ENCODE measurements around the gene LAS1L. TPM values are rescaled to one million over a fixed set of nuclear protein-coding genes. Genes with fewer than 3 reads are reported as not detected.

Gene LAS1L
- polyA plus RNA-seq, 1 of the 3 experiments (the other 2 are of a cell fraction): 39.0 TPM

GRCh38 chrX:65491620-65492019 is 43.0 kb downstream of the LAS1L start (continued):
- no peak for TF ChIP-seq SIN3A (IDR thresholded peaks at IDR 0.05; ENCODE audit: borderline replicate concordance, low read depth, low read length)
- no peak for TF ChIP-seq USF2 (IDR thresholded peaks at IDR 0.05; ENCODE audit: borderline replicate concordance, low read depth, low read length)

DNA sequence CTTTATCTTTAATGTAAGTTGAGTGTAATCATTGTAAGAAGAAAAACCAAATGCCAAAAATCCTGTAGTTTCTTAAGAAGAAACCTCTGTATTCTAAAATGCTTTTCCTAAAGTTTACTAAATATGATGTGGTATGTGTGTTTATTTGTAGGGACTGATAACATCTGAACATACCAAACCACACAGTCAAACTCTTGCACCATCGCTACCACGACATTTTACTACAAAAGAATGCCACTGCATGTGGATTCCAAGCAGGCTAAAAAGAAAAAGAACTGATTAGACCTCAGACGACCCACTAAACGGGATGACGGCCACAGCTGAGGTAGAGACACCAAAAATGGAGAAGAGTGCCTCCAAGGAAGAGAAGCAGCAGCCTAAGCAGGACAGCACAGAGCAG is 46.1 kb downstream of the LAS1L start:
- Histone ChIP-seq H4K20me1 (ENCODE audit: insufficient read depth) (no peaks in the 10 kb centered on the region), H3K4me2 (no peak overlapping the region), H3K9ac (no peak overlapping the region), H3K27ac (ENCODE audit: low read depth in 2 of 2, low read length in 1 of 2) (no peak overlapping the region), H3K4me1 (ENCODE audit: control insufficient read depth in 1 of 2, insufficient read depth in 2 of 2, low read depth in 1 of 2, low read length in 1 of 2) (no peaks in the 10 kb centered on the region), H3K79me2 (ENCODE audit: insufficient read depth) (no peaks in the 10 kb centered on the region), H3K36me3 (replicated peaks in 1 of 2; ENCODE audit: control insufficient read depth in 1 of 2, insufficient read depth in 2 of 2, low read length in 1 of 2) (no peaks in the 10 kb centered on the region), H3K4me3 (ENCODE audit: low read depth in 2 of 2, low read length in 1 of 2) (no peak overlapping the region), H3F3A (replicated peaks; ENCODE audit: insufficient read depth) (no peaks in the 10 kb centered on the region), H3K9me3 (no peaks in the 10 kb centered on the region), H3K9me2 (no peaks in the 10 kb centered on the region), H3K27me3 (ENCODE audit: insufficient read depth) (no peaks in the 10 kb centered on the region), H2AFZ (ENCODE audit: low read depth) (no peak overlapping the region)
- DNase-seq: no peak
- no peak for TF ChIP-seq NFIC (IDR thresholded peaks at IDR 0.05; ENCODE audit: borderline replicate concordance)
- no peak for TF ChIP-seq RAD21 (IDR thresholded peaks at IDR 0.05; ENCODE audit: low read length)
- TF ChIP-seq SMC3 (IDR thresholded peaks at IDR 0.05; ENCODE audit: low read depth, low read length): no peak
- TF ChIP-seq, protein P1, sequence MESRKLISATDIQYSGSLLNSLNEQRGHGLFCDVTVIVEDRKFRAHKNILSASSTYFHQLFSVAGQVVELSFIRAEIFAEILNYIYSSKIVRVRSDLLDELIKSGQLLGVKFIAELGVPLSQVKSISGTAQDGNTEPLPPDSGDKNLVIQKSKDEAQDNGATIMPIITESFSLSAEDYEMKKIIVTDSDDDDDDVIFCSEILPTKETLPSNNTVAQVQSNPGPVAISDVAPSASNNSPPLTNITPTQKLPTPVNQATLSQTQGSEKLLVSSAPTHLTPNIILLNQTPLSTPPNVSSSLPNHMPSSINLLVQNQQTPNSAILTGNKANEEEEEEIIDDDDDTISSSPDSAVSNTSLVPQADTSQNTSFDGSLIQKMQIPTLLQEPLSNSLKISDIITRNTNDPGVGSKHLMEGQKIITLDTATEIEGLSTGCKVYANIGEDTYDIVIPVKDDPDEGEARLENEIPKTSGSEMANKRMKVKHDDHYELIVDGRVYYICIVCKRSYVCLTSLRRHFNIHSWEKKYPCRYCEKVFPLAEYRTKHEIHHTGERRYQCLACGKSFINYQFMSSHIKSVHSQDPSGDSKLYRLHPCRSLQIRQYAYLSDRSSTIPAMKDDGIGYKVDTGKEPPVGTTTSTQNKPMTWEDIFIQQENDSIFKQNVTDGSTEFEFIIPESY (IDR thresholded peaks at IDR 0.05; ENCODE audit: borderline replicate concordance, low read depth): no peak
- no peak for TF ChIP-seq MAX (IDR thresholded peaks at IDR 0.05; ENCODE audit: low read depth)
- no peak for TF ChIP-seq MEF2A (IDR thresholded peaks at IDR 0.05; ENCODE audit: borderline replicate concordance, low read depth)
- no peak for TF ChIP-seq JUND (IDR thresholded peaks at IDR 0.05)
- no peak for TF ChIP-seq EZH2phosphoT487 (IDR thresholded peaks at IDR 0.05; ENCODE audit: borderline replicate concordance, low read depth)
- TF ChIP-seq CHD2 (IDR thresholded peaks at IDR 0.05; ENCODE audit: low read length, partially characterized antibody): no peak
- no peak for TF ChIP-seq USF1 (IDR thresholded peaks at IDR 0.05; ENCODE audit: borderline replicate concordance, low read depth)
- TF ChIP-seq EP300 (IDR thresholded peaks at IDR 0.05; ENCODE audit: borderline replicate concordance in 1 of 2, low read depth in 1 of 2, low read length in 1 of 2): no peak
- no peak for TF ChIP-seq FOSL2 (IDR thresholded peaks at IDR 0.05; ENCODE audit: borderline replicate concordance, low read depth)
- TF ChIP-seq YY1 (IDR thresholded peaks at IDR 0.05; ENCODE audit: low read depth): no peak
- TF ChIP-seq NRF1 (IDR thresholded peaks at IDR 0.05; ENCODE audit: low read depth, low read length): no peak
- no peak for TF ChIP-seq RFX5 (IDR thresholded peaks at IDR 0.05; ENCODE audit: low read length)
- ChIA-PET POLR2A (no interaction called here), CTCF (interaction anchor here (1.1 kb wide), 1 partner anchor 49 kb away, joined by 3 read pairs; no protein-coding TSS in a partner anchor)
- 6% methylated on average over 5 of the region's 5 CpGs for WGBS (ENCODE audit: low lambda C conversion rate)
